NAMALWA (cell line): ENCODE data around the gene WIPF2.
A peak's percentile ranks its signal among the peaks of the same experiment; 100 is the strongest.

Source experiments
- DNase-seq: peaks from one replicate; pipeline ENCODE4 v3.0.0-alpha.2; 2015; ENCODE audit warnings: low spot score

Gene WIPF2

DNA sequence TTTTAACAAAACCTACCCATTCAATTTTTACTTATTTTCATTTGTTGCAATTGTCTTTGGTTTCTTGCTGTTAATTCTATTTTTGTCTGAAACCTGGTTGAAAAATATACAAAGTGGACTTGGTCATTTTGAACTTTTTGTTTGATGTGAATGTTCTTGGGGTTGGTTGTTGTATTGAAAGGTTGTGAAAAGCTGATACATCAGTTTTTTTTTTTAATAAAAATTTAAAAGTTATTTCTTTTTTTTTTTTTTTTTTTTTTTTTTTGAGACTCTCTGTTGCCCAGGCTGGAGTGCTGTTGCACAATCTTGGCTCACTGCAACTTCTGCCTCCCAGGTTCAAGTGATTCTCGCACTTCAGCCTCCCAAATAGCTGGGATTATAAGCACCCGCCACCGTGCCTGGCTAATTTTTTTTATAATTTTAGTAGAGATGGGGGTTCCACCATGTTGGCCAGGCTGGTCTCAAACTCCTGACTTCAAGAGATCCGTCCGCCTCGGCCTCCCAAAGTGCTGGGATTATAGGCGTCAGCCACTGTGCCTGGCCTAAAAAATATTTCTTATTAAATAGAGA lies 28.9 kb downstream of the WIPF2 start:
- DNase-seq, result no peak

DNA sequence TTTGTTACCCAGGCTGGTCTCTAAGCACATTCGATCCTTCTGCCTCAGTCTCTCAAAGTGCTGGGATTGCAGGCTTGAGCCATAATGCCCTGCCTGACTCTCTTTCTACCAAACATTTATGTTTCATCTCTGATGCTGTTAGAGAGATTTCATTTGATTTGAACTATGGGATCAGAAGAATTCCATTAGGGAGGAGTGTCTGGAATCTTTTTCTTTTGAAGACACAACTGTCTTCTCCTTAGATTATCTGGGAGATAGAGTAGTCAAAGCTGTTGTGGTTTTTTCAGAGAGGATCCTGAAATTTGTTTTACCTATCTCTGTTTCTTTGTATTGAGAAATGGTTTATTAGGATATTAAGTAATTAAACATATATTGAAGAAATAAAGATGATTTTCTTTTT lies 29.4 kb downstream of the WIPF2 start:
- no peak for DNase-seq

DNA sequence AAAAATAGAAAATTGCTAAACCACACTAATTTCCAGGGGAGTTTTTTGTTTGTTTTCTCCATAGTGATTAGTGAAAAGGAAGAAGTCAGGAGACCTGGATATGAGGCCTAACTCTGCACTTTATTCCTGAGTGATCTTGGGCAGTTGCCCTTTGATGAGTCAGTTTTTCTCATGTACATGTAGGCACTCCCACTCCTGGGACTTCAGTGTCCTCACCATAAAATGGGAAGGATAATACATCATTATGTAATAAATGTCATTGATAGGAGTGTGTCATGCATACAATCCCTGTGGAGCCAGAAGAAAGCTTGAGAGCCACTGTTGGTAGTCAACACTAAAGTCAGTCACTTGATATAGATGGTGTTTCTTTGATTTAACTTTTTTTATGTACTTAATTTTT lies 32.5 kb downstream of the WIPF2 start:
- DNase-seq, result no peak

DNA sequence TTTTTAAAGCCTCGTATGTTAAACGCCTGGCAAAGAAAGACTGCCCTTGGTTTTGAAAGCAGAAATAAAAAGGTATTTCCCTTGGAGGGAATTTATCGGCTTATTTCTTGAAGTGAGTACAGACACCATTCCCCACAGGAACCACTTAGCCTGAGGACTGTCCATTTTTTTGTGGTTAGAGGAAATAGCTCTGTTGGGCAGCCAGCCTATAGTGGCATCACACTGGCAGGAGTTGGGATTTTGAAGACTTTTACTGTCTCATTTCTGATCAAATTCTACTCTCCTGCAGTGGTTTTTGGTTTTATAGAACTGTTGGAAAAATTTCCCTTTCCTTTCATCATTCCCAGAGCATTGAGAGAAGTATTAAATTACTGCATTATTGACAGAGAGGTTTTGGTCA lies 34.5 kb downstream of the WIPF2 start:
- no peak for DNase-seq

DNA sequence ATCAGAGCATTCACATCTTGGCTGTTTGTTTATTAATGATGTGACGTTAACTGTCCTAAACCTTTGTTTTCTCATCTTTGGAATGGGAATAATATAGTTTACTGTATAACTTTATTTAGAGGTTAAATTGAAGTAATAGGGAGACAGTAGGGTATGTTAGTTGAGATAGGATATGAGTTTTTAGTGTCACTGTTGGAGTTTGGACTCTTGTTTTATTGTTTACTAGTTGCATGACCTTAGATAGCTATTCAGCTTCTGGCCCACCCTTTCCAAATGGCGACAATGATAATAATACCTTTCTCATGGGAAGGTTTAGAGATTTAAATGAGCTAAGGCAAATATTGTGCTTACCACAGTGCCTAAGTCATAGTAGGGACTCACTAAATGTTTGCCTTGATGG lies 40.4 kb downstream of the WIPF2 start:
- no peak for DNase-seq

DNA sequence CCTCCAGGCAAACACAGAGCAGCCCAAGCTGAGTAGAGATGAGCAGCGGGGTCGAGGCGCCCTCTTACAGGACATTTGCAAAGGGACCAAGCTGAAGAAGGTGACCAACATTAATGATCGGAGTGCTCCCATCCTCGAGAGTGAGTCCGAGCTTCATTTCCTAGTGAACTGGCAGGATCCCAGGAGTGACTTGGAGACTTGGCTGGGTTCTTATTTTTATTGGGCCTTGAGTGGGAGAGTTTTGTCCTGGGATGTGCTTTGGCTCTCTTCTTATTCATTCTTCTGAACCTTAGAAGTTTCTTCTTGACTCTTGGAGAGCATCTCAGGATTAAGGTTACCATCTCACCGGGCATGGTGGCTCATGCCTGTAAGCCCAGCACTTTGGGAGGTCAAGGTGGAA lies 41.4 kb downstream of the WIPF2 start:
- no peak for DNase-seq

DNA sequence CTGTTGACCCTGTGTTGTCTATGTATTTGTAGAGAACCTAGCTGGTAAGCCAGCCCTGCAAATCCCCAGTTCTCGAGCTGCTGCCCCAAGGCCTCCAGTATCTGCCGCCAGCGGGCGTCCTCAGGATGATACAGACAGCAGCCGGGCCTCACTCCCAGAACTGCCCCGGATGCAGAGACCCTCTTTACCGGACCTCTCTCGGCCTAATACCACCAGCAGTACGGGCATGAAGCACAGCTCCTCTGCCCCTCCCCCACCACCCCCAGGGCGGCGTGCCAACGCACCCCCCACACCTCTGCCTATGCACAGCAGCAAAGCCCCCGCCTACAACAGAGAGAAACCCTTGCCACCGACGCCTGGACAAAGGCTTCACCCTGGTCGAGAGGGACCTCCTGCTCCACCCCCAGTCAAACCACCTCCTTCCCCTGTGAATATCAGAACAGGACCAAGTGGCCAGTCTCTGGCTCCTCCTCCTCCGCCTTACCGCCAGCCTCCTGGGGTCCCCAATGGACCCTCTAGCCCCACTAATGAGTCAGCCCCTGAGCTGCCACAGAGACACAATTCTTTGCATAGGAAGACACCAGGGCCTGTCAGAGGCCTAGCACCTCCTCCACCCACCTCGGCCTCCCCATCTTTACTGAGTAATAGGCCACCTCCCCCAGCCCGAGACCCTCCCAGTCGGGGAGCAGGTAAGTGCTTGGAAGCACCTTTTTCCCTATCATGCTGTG lies 45.5 kb downstream of the WIPF2 start:
- no peak for DNase-seq

DNA sequence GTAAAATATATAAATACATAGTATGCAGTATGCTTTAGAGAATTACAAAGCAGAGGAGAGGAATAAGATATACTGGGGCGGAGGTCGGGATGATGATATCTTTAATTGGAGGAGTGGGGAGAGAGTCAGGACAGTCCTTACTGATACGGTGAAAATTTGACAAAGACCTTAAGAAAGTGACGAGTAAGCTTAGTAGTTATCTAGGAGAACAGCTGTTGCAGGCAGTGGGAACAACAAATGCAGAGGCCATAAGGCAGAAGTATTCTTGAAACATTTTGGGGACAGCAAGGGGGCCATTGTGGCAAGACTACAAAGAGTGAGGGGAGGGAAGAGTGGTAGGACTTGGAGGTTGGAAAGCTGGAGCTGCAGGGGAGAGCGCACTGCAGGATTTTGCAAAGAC lies 46.2 kb downstream of the WIPF2 start:
- DNase-seq, result no peak

DNA sequence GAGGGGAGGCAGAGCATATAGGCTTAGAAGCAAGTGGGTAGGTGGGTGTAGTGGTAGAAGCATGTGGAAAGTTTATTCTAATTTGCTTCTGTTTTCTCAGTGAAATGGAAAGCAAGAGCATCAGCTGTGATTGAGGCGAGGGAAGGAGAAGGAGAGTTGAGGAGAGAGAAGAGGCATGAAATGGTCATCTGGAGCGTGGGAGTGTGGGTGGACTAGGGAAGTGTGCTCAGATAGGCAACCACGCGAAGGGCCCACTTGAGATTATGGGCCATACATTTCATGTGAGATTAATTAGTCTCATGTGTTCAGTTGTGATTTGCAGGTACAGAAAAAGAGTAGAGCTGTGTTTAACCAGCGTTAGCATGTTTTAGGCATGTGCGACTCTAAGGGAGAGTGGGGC lies 47.8 kb downstream of the WIPF2 start:
- no peak for DNase-seq

DNA sequence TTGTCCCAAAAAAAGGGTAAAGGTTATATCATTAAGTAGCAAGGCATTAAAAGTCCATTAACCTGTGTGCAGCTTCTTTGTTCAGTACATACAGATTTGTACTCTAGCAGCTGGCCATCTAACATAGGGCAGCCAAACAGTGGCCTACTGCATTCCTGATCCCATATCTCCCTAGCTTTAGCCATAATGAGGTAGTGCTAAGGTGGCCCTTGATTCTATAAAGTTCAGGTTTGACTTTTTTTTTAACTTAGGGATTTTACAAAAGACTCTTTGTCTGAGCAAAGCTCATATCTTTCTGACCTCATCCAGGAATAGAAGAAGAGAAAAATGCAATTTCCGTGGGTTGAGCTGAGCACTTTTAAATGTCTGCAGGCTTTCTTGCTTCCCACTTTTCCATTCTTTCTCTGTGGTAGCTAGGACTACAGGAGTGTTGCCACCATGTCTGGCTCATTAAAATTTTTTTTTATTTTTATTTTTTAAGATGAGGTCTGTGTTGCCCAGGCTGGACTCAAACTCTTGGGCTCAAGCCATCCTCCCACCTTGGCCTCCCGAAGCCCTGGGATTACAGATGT lies 49.1 kb downstream of the WIPF2 start:
- DNase-seq, result no peak

DNA sequence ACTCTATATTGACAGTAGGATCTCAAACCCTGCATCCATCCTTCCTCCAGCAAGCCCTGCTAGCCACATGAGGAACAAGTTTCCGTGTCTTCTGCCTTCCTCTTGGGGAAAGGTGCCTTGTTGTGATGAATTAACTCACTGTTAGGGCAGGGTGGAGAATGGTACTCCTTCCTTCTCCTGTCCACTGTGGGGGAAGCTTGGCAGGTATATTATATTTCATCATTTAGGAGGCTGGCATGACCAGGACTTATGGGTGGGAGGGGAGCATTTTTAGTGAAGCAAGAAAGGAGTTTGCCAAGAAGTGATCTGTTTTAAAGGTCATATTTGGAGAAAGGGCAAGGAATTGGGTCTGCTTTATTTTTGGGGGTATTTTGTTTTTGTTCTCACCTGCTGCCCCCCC lies 59.3 kb downstream of the WIPF2 start:
- no peak for DNase-seq

DNA sequence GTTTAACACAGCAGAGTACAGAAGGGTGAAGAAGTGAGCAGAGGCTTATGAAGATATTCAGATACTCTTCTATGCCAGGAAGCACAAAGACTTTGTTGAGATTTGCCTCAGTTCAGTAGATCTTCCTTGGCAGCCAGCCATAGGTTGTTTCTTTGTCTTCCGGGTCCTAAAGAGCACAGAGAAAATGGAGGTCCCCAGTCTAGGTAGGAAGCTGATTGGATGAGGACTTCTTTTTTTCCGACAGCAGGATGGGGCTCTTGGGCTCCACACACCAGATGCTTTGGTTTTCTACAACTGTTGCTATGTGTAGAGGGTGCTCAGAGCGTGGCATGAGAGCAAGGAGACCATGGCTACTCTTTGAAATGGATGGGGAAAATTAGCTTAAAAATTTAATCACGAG lies 60.3 kb downstream of the WIPF2 start:
- no peak for DNase-seq

DNA sequence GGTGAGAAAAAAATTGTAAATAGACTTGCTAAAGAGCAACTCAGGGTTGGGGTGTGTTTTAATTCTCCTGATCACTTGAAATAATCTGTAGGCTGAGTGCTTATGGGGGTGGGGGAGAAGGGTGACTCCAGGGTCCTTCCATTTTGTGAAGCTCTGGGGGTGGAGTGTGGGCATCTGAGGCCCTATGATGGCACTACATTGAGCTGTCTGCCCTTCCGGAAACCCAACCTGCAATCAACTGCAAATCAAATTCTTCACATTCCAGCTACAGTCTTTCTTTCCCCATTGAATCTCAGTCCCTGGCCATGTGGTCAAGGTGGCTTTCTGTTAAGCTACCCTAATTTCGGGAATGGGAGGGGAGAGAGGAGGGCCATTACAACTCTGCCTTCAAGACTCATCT lies 62.6 kb downstream of the WIPF2 start:
- DNase-seq, result no peak

DNA sequence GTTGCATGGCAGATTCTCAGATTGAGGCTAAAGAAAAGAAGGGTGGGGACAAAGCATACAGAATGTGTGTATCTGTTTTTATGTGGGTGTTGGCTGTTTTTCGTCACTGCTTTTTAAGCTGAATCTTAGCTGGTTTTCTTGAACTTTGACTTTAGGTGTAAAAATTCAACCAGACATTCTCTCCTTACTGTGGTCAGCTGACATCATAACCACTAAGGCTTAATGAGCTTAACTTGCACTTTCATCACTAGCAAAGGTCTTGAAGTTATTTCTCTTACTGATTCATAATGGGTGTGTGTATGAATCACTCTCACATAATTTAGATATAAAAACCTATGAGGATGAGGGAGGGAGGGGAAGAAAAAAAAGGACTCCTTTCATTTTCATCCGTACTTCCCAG lies 64.6 kb downstream of the WIPF2 start:
- no peak for DNase-seq

DNA sequence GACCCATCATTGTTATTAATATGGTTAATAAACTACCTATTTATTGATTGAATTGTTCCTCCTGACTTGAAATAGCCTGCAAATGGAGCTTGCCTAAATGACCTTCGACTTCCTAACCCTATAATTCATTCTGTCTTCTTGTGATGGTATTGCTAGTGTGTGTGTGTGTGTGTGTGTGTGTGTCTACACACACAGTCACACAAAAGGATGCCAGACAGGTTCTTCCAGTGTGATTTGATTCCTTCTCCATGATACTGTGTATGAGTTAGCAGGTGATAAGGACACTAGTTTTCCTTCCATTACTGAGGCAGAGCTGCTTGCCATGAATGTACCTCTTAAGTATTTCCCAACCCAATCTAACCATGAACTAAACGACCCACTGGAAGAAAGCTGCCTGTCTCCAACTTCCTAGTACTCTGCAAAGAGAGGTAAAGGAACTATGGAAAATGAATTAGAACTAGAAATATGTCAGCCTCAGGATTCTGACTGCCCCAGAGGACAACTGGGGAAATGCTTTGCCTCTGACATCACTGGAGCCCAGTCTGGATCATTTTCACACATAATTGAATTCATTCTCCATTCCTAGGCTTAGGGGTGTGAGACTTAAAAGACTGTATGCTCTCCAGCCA lies 65.1 kb downstream of the WIPF2 start:
- no peak for DNase-seq

DNA sequence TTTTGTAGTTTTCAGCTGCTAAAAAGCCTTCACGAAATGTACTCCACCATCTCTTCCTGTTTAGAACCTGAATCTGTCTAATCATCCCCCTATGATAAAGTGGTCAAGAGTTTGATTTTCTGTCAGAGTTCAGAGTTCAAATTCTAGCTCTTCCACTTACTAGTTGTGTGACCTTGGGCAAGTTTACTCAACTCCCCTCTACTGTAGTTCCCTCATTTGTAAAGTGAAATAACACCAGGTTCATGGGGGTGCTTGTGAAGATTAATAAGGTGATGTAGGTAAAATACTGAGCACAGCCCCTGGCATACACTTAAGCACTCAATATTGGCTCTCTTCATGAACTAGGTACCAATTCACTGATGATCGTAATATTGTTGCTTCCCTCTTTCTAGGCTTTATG lies 67.4 kb downstream of the WIPF2 start:
- no peak for DNase-seq

DNA sequence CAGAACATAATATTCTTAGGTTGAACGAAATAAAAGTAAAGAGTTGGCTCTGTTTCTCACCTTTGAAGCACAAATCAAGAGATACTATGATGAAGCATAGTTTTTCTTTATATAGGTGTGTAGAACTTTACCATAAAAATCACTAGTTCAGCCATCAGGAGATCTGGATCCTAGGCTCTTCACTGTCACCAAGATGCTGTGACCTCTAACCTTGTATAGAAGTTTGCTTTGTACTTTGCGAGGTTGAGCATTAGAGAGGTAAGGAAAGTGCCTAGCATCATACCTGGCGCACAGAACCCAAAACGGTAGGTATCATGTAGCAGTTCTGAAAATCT lies 68.0 kb downstream of the WIPF2 start:
- no peak for DNase-seq

DNA sequence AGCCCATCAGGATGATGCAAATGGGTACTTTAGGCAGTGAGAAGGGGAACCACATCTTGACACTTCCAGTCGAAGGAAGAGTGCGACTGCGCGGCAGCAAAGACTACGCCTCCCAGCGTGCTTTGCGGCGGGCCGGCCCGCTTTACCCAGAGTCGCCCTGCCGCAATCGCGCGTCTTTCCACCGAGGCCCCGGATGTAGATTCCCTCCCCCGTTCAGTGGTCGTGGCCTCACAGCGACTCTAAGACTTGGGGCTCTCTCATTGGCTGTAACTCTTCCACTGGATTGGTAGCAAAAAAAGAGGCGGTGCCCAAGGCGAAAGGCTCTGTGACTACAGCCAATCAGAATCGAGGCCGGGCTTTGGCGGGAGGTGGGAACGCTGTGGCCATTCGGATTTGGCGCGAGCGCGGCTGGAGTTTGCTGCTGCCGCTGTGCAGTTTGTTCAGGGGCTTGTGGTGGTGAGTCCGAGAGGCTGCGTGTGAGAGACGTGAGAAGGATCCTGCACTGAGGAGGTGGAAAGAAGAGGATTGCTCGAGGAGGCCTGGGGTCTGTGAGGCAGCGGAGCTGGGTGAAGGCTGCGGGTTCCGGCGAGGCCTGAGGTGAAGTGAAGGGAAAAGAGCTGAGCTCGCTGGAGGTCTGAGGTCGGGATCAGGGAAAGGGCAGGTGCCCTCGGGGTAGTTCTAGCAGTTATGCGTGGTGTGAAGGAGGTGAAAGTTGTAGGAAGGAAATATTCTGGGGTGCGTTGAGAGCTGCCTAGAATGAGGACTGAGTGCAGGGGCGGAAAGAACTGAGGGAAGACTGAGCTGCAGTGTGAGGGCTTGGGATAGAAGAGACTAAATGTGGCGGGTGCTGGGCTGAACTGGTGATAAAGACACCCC lies 68.6 kb downstream of the WIPF2 start, which contains the start of gene CDC6:
Gene CDC6, plus strand, starts transcription at position 386 of the 876 bp plus-strand sequence. CDS start 1,542 bp downstream, outside the sequence.
- peak; percentile 100 for DNase-seq

DNA sequence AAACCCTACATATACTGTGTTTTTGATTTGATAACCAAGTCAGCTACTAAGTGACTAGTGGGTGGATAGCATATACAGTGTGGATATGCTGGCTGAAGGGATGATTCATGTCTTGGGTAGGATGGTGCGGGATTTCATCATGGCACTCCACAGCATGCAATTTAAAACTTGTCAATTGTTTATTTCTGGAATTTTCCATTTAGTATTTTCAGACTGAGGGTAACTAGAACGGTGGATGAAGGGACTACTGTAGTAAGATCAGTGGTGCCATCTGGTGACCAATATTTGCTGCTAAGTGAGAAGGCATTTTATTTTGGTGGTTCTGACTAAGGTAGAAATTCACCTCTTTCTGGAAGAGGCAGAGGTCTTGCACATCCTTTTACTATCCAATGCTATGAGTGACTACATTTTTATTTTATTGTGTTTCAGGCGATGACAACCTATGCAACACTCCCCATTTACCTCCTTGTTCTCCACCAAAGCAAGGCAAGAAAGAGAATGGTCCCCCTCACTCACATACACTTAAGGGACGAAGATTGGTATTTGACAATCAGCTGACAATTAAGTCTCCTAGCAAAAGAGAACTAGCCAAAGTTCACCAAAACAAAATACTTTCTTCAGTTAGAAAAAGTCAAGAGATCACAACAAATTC lies 71.7 kb downstream of the WIPF2 start:
- DNase-seq, result peak; percentile 77

DNA sequence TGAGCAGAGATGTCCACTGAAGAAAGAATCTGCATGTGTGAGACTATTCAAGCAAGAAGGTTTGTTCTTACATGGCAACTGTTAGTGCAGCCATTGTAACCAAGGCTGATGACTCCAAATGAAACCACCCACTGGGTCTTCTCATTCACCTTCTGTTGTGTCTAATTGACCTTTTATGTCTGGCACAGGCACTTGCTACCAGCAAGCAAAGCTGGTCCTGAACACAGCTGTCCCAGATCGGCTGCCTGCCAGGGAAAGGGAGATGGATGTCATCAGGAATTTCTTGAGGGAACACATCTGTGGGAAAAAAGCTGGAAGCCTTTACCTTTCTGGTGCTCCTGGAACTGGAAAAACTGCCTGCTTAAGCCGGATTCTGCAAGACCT lies 72.2 kb downstream of the WIPF2 start:
- DNase-seq, result no peak

DNA sequence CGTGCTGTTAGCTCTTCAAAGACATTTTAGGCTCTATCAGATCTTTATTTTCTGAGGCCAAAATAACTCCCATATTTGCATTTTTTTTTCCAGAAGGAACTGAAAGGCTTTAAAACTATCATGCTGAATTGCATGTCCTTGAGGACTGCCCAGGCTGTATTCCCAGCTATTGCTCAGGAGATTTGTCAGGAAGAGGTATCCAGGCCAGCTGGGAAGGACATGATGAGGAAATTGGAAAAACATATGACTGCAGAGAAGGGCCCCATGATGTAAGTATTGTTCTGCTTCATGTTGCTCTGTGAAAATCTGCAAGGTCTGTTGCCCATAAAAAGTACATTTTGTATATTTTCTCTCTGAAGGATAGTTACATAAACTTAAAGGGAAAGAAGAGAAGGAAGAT lies 74.3 kb downstream of the WIPF2 start:
- no peak for DNase-seq
